ENCODE results near the gene KLHL29. TPM values are rescaled to one million over a fixed set of nuclear protein-coding genes. Genes with fewer than 3 reads are reported as not detected.

Gene KLHL29
- total and polyA plus RNA-seq, 10 of the 15 experiments (the other 5 are each of a cell fraction or from before 2014, with no cell fraction given), result 1.4 to 19.5 (median 6.1) TPM

DNA sequence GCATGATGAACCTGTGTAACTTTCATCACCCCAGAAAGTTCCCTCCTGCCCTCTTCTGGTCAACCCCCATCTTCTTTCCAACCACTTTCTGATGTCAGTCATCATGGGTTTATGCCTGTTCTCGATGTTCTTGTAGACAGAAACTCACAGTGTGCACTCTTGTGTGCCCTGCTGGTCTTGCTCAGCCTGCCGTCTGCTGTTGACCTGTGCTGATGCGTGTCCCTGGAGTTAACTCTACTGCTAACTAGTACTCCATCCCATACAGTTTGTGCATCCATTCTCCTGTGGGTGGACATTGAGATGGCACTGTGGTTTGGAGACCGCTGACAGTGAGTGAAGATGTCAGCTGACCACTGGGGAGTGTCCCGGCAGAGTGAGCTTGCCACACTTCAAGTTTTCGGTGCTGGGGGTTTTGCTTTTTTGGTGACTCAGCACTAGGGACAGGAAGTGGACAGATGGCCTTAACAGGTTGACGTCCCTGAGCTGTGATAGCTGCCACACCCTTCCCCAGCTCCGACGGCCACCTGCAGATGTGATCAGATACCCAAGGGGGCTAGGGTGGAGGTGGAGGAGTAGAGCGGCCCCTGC, 14.8 kb downstream of the KLHL29 start (continued):
- TF ChIP-seq CBX5 (IDR thresholded peaks at IDR 0.05; ENCODE audit: low read depth) (0 out of 2 replicates have a peak, but pooled peaks have one; percentile 29), MEF2B (IDR thresholded peaks at IDR 0.05; ENCODE audit: partially characterized antibody, poor library complexity, severe bottlenecking) (peak; percentile 23), YY1 (IDR thresholded peaks at IDR 0.05; ENCODE audit: low read depth, low read length) (peak; percentile 50; the same call in 1 of the 2 replicates), SKIL (IDR thresholded peaks at IDR 0.05; ENCODE audit: low read depth, poor library complexity, severe bottlenecking) (peak; percentile 58), RAD51 (IDR thresholded peaks at IDR 0.05) (peak; percentile 87), RELB (IDR thresholded peaks at IDR 0.05; ENCODE audit: low read depth) (peak; percentile 80), BHLHE40 (IDR thresholded peaks at IDR 0.05; ENCODE audit: borderline replicate concordance in 1 of 2, low read depth in 2 of 2, low read length in 1 of 2) (peak in 1 of 2 experiments; percentile 60; a peak in 1 of 4 replicates), RAD21 (IDR thresholded peaks at IDR 0.05; ENCODE audit: insufficient read depth, low read depth, low read length) (peak; percentile 82)
- TF ChIP-seq, protein P1, sequence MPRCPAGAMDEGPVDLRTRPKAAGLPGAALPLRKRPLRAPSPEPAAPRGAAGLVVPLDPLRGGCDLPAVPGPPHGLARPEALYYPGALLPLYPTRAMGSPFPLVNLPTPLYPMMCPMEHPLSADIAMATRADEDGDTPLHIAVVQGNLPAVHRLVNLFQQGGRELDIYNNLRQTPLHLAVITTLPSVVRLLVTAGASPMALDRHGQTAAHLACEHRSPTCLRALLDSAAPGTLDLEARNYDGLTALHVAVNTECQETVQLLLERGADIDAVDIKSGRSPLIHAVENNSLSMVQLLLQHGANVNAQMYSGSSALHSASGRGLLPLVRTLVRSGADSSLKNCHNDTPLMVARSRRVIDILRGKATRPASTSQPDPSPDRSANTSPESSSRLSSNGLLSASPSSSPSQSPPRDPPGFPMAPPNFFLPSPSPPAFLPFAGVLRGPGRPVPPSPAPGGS (IDR thresholded peaks at IDR 0.05; ENCODE audit: borderline replicate concordance, insufficient read depth, low read depth, low read length, poor library complexity, severe bottlenecking), result no peak
